Astrocyte of the spinal cord (primary cell): ENCODE measurements around the gene RBMS2.

Experiments used
- DNase-seq: peaks from one replicate; pipeline ENCODE4 v3.0.0; 2011; ENCODE audit warnings: low read depth, low spot score
- H3K4me3 ChIP-seq: 2 replicates; pipeline ENCODE4 v1.5.1; 2011; ENCODE audit warnings: low read depth, mild to moderate bottlenecking, low read length, moderate library complexity
- in situ Hi-C: cut with HindIII; loops from 2 replicates; pipeline ENCODE4 v1.10.0; 2017; ENCODE audit warnings: low sequenced_read_pairs
- TF ChIP-seq, protein P1 (sequence below): IDR thresholded peaks from 2 replicates; pipeline ENCODE4 v1.5.1; 2012; ENCODE audit warnings: low read depth, mild to moderate bottlenecking, low read length, inconsistent platforms

Gene RBMS2

DNA sequence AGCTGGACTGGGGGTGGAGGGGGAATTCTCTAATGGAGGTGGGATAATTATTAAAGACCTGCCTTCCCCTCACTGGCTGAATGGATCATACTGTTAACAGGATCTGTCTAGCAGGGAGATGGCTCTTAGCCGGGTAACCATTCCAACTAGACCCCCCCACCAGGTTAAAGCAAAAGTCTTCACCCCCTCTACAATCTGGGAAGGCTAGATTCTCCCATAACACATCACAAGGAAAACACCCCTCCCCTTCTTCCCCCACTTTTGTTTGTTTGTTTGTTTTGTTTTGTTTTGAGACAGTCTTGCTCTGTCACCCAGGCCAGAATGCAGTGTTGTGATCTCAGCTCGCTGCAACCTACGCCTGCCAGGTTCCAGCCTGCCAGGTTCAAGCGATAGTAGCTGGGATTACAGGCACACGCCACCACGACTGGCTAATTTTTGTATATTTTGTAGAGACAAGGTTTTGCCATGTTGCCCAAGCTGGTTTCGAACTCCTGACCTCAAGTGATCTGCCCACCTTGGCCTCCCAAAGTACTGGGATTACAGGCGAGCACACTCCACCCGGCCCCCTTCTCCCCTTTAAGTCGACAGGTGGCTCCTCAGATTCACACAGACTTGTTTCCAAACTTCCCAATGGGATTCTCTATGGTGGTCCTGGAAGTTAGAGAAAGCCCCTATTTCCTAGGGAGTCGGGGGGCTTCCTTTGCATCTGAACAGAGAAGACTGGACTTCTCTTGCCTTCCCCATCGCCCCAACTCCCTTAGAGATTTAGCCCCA is 112.0 kb downstream of the RBMS2 start:
- DNase-seq: no peak
- in situ Hi-C loops: no loop called here
- TF ChIP-seq, protein P1, sequence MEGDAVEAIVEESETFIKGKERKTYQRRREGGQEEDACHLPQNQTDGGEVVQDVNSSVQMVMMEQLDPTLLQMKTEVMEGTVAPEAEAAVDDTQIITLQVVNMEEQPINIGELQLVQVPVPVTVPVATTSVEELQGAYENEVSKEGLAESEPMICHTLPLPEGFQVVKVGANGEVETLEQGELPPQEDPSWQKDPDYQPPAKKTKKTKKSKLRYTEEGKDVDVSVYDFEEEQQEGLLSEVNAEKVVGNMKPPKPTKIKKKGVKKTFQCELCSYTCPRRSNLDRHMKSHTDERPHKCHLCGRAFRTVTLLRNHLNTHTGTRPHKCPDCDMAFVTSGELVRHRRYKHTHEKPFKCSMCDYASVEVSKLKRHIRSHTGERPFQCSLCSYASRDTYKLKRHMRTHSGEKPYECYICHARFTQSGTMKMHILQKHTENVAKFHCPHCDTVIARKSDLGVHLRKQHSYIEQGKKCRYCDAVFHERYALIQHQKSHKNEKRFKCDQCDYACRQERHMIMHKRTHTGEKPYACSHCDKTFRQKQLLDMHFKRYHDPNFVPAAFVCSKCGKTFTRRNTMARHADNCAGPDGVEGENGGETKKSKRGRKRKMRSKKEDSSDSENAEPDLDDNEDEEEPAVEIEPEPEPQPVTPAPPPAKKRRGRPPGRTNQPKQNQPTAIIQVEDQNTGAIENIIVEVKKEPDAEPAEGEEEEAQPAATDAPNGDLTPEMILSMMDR: no peak
- H3K4me3 ChIP-seq: peak overlapping the region; percentile 81

DNA sequence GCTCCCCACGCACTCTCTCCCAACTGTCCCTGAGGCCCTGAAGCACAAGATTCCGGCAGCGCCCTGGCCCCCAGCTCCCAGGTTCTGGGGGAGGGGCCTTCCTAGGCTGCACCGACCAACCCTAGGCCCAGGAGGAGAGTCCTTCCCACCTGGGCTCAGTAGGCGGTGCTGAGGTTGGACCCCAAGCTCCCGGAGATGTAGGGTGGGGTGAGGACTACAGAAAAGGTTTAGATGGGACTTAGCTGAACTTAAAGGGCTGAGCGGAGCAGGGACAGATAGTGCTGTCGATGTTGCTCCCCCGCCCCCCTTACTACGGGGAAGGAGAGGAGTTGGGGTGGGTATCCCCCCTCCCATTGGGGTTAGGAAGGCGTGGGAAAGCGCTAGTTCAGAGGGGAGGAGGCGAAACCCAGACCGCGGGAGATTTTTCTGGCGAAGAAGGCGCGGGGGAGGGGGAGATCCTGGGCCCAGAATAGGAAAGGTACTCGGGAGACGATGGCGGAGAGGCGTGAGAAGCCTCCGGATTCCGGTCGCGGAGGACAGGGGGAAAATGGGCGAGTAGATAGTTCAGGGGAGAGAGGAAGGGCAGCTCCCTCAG is 112.7 kb downstream of the RBMS2 start:
- TF ChIP-seq, protein P1: no peak
- DNase-seq: peak; percentile 6
- in situ Hi-C loops: no loop called here
- H3K4me3 ChIP-seq: peak overlapping the region; percentile 81

- in situ Hi-C loops: no loop called here
- peak overlapping the region; percentile 81 for H3K4me3 ChIP-seq
- DNase-seq: peak; percentile 83
- TF ChIP-seq, protein P1: peak; percentile 62
These were observed 113.5 kb downstream of the RBMS2 start for GRCh38 chr12:56634837-56635791.

DNA sequence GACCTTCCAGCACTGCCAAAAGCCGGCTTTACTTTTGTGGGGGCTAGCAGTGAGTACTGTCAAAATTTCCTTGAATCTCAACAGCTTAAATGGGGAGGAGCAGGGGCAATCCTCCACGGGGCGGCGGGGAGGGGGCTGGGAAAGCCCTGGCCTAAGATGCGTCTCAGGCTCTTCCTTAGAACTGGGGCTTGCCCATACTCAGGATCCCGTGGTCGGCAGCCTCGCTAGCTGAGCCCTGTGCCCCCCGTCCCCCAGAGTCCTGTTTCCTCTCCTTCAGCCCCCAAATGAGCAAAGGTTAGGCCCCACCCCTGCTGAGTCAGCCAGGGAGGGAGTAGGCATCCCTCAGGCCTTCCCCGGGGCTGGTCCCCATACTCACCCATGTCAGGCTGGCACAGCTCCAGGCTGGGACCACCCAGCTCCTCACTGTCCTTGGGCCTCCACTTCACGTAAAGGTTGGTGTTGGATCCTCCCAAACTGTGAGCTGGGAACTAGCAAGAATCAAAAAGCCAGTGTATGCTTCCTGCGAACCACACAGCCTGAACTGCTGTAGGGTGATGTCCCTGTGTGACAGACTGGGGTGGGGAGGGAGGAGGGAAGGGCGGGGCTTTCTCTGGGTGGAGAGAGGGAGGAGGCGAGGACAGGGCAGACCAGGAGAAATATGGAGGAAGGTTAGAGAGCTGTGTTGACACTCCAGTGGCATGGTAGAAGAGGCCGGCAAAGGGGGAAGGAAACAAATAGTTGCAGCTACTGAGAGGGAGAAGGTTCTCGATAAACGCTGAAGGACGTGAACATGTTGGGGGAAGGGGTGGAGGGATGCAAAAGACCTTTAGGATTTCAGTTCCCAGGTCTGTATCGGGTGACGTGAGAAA is 114.4 kb downstream of the RBMS2 start:
- TF ChIP-seq, protein P1: no peak
- in situ Hi-C loops: no loop called here
- DNase-seq: peak; percentile 90
- H3K4me3 ChIP-seq: peak overlapping the region; percentile 81

GRCh38 chr12:56636675-56637540 is 115.3 kb downstream of the RBMS2 start:
- peak overlapping the region; percentile 81 for H3K4me3 ChIP-seq
- TF ChIP-seq, protein P1: peak; percentile 82
- DNase-seq: peak; percentile 100
- in situ Hi-C loops: no loop called here
